ENCODE measurements around the gene TACC3.

TACC3 gene

DNA sequence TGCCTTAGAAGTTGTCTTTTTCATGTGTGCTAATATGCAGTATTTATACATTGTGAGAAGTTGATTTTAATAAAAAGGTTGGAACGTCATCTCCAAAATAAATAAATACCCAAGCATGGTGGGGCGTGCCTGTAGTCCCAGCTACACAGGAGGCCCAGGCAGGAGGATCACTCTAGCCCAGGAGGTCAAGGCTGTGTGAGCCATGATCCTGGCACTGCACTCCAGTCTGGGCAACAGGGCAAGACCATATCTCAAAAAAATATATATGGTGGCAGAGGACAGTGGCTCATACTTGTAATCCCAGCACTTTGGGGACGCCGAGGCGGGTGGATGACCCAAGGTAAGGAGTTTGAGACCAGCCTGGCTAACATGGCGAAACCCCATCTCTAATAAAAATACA, 15.6 kb upstream of the TACC3 start:
- DNase-seq = no peak

DNA sequence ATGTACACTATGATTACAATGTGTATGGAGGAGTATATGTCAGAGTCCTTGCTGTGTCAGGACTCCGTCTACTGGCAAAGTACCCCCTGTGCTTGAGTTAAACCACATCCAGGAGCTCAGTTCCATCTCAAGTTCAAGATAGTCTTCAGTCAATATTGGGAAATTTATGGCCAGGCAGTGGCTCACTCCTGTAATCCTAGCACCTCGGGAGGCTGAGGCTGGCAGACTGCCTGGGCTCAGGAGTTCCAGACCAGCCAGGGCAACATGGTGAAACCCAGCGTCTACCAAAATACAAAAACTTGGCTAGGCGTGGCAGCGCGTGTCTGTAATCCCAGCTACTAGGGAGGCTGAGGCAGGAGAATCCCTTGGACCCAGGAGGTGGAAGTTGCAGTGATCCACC, 15.0 kb upstream of the TACC3 start:
- DNase-seq = no peak

DNA sequence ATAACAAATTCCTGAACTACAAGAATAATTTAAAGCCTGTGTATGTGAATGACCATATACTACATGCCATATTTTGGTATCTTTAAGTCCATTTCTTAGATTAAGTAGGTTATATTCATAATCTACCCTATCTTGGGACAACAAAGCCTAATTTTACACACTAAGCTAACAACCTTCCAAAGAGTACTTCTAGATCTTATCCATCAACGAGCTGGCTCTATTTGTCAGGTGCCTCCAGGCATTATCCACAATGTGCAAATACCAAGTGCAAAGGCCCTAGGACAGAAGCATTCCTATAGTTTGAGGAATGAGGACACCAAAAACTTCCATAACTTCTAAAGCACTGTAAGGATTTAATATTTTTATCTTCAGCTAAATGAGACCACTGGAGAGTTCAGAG, 12.7 kb upstream of the TACC3 start:
- DNase-seq = no peak

DNA sequence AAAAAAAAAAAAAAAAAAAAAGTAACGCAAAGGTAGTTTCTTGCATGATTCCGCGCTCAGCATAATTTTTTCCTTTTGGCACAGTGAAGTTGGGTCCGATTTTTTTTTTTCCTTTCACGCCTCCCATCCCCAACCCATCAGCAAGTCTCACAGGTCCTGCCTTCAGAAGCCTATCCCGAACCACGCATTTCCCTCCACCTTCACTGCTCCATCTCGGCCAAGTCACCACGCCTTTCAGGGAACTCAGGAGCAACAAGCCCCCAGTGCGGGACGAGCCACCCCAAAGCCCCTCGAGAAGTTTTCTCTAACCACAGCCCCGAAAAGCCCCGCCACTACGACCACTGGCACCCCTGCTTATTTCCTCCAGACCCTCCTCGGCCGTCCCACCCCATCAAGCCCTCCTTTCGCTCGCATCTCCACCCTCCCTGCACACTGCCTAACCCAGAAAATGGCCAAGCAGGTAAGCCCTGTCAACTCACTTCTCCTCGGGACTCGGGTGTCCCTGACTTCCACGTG, 10.2 kb upstream of the TACC3 start:
- DNase-seq = no peak

DNA sequence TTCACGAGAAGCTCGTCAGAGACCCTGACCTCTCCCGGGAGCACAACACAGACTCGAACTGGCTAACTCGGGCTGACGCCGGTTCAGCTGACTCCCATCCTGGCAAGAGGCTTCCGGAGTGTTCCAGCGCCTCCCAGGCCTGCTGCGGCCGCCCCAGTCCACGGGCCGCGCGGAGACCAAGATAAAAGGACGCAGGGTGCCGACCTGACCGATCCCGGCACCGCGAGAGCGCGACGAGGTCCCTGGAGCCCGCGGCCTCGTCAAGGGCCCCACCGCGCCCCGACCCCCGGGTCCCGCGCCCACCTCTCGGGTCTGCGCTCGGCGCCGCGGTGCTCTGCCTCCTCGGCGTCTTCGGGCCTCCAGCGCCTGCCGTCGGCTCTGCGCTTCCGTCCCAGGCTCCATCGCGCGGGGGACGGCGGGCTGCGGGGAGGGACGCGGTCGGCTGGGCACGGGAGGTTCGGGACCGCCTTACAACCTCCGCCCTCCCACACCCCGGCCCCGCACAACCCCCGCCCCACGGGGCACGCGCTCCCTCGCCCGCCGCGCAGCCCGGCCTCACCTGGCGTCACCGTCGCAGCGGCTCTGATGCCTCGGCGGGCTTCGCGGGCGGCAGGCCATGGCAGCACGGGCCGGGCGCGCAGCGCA, 9.6 kb upstream of the TACC3 start:
- DNase-seq = no peak

DNA sequence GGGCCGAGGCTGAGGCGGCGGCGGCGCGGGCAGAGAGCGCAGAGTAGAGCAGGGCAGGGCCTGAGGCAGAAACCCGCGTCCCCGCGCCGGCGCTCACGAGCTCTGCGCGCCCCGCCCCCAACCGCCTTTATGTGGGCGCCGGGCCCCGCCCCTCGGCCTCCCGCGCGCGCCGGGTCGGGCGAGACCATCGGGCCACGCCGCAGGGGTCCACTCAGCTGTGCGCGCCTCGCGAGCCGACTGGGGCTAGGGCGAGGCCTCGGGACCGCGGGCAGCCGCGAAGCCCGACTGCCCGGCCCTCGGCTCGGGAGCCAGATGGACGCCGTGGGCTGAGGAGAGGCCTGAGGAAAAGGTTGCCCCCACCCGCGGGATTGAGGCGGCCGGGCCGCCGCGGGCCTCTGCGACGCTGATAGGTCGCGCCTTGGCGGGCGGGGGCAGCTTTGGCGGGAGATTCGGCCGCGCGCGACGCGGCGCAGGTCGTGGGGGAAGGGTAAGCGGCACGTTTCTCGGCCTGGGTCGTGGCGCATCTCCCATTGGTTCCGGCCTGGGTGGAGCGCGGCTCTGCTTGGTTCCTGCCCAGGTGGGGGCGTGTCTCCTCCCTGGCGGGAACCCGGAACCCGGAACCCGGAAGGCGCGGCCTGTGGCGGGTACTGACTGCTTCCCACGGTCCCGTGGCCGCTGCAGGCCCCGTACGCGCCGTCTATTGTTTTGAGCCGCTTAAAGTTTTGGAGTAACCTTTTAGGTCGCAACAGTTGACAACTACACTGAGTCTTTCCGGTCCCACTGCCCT, 8.9 kb upstream of the TACC3 start, which contains the start of gene SLBP:
SLBP (minus strand) TSS at position 104 of the 787 bp plus-strand sequence. CDS start 131 bp downstream, outside the sequence.
- DNase-seq = peak; percentile 98 to 99

DNA sequence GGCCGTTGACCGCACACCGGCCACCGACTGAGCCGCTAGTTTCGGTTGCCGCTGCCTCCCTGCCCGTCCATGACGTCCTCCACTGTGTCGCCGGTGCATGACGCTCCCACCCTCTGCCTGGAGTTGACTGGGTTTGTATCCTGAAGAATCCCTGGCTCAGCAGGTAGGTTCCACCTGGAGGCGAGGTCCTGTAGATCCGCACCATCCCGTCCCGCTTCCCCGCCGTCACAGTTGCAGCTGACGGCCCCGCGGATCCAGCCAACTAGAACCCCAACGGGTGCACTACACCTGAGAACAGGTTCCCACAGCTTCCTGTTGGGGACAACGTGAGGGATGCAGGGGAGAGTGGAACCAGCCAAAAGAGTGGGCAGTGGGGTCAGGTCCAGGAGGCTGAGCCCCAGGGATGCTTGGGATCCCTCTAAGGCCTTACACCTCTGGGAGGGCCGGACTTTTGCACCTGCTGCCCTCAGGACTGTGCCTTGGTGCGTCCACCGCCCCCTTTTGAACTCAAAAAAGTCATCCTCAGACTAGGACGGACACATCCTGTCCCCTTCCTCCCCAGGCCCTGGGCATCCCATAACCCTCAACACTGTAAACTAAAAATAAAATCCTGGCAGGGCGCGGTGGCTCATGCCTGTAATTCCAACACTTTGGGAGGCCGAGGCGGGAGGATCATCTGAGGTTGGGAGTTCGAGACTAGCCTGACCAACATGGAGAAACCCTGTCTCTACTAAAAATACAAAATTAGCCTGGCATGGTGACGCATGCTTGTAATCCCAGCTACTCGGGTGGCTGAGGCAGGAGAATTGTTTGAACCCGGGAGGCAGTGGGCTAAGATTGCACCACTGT, 8.1 kb upstream of the TACC3 start:
- DNase-seq = no peak

DNA sequence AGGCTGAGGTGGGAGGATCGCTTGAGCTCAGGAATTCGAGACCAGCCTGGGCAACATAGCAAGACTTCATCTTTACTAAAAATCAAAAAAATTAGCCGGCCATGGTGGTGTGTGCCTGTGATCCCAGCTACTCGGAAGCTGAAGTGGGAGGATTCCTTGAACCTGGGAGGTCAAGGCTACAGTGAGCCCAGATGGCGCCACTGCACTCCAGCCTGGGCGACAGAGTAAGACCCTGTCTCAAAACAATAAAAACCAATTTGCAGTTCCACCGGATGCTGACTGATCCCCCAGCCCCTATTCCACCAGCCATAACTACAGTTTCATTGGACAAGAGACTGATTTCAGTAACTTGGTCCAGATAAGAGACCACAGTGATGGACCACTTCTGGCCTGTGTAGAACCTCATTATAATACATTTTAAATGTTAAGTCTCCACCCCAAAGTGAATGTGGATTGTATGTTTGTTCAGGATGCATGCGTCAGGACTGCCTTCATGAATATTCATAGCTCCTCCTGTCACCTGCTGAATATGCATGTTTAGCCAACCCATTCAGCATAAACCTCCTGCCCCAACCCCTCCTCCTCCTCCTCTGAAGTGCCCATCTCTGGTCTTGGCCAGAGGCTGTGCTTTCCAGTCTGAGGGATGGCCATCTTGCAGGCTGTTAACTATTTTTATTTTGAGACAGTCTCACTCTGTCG, 6.9 kb upstream of the TACC3 start:
- no peak for DNase-seq

DNA sequence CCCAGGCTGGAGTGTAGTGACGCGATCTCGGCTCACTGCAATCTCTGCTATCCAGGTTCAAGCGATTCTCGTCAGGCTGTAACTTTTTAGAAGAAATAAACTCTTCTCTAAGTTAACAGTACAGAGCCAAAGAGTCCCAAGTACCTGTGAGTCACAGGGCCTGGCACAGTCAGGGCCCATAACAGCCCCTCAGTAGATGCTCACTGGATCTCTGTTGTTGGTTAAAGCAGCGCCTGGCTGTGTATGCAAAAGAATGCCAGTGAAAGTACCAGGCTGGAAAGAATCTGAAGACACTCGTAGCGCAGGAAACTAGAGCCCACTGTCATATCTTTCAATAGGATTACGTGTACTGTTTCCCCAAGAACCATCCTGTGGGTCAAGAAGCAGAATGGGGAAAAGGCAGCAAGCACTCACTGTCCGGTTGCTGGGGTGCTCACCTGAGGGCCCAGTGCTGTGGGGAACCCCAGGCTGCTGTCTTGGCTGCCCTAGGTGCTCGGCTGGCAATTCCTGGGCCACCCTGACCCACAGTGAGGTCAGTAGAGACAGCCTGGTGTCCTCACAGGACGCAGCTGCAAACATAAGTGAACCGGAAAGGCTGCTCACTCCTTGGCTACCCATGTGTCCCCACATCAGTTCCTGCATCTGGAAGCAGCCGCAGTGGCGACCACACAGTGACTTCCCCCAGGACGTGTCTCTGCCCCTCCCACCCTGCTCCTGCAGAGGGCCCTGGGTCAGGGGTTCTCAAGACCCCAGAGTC, 6.1 kb upstream of the TACC3 start:
- no peak for DNase-seq

DNA sequence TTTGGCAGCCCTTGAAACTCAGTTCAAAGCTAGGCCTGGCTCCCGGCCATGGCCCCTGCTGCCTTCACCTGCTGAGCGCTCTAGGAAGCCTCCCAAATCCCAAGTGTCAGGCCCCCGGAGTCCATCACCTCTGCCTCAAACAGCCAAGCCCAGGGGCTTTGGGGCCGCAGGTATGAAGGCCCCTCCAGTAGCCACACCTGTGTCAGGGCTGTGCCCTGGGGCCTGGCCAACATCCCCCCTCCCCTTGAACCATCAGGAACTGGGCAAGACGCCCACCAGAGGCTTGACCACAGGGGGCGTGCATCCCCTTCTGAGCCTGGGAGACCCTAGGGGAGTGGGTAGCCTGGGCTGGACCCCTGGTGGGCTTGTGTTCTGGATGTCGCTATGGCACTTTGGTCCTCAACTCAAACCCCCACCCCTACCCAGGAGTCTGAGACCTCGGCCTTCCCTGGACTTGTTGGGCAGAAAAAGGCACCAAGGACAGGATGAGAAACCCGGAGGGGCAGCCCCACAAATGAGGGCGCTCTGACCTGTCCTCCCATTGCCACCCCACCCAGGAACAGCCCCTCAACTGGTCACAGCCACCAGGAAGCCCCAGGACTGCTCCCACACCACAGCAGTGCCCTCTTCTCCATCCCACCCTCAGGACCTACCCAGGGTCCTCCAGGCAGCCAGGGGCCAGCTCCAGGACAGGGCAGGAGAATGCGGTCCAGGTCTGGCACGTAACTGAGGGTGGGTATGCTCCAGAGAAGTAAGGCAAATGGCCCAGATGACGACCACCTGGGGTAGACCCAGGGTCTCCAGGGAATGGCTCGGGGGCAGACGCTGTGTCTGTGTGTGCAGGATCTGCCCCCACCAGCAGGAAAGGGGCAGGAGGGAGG, 5.0 kb upstream of the TACC3 start:
- no peak for DNase-seq

DNA sequence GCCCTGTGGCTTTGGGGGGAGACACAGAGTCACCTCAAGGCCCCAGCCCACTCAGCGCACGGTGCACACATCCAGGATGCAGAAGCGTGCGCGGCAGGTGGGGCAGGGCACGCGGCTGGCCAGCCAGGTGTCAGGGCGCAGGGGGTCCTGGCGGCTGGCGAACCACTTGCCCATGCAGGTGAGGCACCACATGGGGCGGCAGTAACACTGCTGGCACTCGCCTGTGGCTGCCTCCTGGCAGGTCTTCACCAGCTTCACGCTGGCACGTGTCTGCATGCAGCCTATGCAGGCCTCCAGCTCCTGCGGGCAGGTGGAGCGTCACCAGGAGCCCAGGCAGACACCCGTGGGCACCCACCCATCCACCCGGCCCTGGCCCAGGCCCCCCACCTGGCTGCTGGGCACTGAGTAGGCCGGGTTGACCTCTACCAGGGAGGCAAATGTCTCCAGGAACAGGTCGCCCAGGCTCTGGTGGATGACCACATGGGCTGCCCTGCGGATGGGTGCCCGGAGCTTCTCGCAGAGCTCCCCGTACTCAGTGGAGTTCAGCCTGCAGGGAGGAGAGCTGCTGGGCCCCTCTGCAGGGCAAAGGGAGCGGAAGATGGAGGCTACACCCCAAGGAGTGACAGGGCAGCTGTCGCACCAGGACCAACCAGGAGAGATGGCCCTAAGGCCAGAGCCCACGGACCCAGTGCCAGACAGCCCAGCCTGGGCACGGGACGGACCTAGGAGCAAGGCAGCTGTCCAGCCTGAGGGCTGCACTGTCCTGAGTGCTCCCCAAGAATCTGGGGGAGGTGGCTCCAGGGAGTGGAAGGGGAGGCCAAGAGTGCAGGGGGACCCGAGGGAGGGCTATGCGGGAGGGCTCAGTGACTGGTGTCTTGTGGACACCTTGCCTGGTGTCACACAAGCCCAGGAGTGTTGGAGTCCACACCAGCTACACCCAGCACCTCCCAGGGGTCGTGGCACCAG, 3.9 kb upstream of the TACC3 start:
- DNase-seq = no peak

DNA sequence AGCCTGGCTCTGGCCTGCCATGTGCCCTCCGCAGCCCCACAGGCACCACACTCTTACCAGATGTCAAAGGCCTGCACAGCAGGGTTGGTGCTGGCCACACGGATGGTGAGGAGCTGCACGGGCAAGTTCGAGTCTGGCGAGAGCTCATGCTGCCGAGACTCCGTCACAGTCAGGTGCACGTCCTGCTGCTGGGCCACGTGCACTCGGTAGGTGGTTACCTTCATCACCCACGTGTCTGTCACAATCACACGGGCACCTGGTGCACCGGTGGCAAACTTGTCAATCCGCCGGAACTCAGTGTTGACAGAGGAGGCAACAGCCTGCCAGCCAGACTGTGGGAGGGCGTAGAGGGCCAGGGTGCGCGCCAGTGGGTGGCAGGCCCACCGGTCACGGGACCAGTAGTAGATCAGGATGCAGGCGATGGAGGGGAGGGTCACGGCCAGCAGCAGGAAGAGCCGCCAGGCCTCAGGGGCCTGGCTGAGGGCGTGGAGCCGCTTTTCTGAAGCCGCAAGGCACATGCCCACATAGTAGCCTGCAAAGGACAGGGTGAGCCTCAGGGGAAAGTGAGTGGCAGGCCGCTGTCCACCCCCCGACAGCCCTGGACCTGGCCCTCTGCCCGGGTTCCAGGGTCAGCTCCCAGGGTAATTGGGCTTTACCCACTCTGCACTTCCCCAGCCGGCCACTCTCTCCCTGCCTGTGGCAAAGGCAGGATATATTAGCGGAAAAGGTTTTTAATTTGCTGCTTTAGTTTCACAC, 3.0 kb upstream of the TACC3 start:
- DNase-seq = no peak

DNA sequence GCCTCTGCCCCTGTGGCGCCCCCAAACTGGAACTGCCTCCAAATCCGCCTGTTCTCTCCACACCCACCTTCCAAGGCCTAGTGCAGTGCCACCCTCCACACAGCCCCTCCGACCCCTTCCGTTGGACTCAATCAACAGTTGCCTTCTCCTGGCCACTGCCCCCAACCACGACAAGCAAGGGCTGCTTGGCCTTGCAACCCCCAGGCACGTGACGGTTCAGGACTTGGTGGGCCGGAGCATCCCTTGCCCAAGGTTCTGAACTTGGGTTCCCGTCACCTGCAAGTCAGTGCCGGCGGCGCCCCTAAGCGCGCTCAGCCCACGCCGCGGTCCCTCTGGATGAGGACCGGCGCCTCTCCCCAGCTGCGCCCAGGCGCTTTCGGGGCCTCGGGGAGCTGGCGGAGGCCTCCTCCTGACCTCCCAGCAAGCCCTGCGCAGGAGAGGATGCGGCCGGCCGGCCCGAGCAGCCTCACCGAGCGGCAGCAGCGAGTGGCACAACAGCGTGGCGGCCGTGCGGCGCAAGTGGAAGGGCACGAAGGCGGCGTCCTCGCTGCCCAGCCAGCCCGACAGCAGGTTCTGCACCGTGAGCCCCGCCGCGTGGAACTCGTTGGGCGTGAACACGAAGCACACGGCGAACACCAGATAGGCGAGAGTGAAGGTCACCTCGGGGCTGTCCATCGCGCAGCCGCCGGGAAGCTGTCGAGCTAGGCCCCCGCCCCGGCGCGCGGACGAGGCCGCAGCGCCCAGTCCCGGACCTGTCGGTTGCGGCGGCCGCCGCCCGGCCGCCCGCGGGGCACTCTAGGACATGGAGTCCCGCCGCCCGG, 948 bp upstream of the TACC3 start:
- DNase-seq = peak in 1 of 2 donors; percentile 44

DNA sequence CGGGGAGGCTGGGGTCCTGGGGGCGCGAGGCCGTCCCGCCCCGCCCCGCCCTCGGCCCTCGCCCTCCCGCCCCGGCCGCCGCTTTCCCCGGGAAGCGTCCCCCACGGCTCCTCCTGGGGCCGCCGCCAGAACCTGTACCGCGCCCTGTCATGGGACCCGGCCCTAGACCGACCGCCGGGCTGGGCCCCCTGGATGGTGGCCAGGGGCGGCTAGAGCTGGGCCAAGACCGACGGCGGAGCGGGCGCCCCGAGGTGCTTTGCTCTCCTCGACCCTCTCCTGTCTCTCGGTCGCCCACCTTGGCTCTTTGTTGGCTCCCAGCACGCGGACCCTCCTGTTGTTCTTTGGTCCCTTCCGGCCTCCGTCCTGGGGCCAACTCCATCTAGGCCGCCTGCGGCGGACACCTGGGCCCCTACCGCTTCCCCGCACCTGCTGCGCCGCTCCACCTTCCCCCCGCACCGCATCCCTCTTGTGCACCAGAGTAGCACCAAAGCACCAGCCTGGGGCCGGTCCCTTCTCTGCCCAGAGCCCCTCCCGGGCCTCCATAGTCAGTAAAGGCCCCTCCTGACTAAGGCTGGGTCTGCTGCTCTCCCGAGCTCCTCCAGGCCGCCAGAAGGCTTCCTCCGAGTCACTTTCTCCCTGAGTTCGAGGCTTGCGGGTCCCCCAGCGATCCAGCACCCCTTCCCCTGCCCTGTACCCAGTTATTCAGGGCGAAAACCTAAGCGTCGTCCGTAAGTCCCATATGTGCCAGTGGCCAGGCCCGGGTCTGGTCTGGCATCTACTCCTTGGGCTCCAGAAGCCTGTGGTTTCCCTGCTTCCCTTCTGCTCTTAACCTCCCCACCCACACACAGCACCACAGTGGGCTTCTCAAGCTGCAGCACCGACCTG, 587 bp downstream of the TACC3 start:
- no peak for DNase-seq

DNA sequence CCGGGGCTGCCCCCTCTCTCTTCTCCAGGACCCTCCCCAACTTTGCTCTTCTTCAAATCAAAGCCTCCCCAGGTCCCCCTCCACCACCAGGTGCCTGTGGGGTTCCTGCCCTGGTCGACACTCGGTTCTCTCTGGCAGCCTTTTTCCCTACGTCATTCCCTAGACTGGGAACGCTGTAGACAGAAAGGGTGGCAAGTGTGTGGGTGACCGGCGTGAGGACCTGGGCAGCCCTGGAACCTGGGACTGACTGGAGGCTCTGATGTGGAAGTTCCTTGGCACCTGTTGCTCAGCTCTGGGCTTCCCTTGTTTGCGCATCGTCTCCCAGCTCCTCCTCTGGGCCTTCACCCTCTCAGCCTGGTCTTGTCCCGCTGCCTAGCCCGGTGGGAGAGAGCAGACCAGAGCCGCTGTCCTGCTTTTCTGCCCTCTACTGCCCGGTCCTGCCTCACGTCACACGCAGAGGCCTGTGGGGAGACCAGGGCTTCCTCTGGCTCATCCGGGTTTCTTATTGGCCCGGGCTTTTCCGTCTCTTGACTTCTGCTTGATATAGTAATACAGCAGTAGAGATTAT, 1.3 kb downstream of the TACC3 start:
- no peak for DNase-seq

DNA sequence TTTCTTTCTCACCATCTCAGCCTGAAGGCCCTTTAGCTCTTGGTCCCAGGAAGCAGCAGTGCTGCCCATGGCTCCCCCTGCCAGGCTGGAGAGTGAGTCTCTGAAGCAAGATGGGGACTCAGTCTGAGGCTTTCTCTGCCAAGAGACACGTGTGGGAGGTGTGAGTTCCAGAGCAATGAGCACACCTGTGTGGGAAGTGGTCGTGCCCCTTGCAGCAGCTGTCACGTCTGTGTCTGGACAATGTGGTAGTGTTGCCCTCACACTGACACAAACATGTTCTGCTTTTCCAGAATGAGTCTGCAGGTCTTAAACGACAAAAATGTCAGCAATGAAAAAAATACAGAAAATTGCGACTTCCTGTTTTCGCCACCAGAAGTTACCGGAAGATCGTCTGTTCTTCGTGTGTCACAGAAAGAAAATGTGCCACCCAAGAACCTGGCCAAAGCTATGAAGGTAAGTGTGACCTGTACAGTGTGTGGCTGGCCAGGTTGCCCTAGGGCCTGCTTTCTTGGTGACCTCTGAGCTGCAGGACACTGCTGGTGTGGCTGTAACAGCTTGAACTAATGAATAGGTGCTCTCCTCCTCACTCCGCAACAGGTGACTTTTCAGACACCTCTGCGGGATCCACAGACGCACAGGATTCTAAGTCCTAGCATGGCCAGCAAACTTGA, 1.9 kb downstream of the TACC3 start:
- peak in 1 of 2 donors; percentile 47 for DNase-seq
